Erythroblast (primary cell): Measurements from ENCODE around the gene ADAMTS4.

Experiments
- GATA1 ChIP-seq: IDR thresholded peaks from 2 replicates; pipeline ENCODE4 v1.6.1; 2011; ENCODE audit warnings: low read depth, mild to moderate bottlenecking, control low read depth, low read length, moderate library complexity
- POLR2A ChIP-seq: IDR thresholded peaks from 2 replicates; pipeline ENCODE4 v1.6.1; 2011; ENCODE audit warnings: mild to moderate bottlenecking, low read length

- no peak for TF ChIP-seq GATA1
- no peak for TF ChIP-seq POLR2A
Measured at GRCh38 chr1:161241682-161242081, 42.8 kb upstream of the ADAMTS4 start.
